Fibroblast of skin of right quadriceps (primary cell): ENCODE results near the gene FOSL1.

Experiments used
- DNase-seq: peaks from one replicate; pipeline ENCODE4 v3.0.0-alpha.2; 2013

Gene FOSL1

GRCh38 chr11:65919141-65919572, 19.0 kb upstream of the FOSL1 start, which contains the start of gene DRAP1:
DRAP1 (plus strand) TSS chr11:65919426; CDS start chr11:65919502, 76 bp downstream.
- DNase-seq, result peak; percentile 99

DNA sequence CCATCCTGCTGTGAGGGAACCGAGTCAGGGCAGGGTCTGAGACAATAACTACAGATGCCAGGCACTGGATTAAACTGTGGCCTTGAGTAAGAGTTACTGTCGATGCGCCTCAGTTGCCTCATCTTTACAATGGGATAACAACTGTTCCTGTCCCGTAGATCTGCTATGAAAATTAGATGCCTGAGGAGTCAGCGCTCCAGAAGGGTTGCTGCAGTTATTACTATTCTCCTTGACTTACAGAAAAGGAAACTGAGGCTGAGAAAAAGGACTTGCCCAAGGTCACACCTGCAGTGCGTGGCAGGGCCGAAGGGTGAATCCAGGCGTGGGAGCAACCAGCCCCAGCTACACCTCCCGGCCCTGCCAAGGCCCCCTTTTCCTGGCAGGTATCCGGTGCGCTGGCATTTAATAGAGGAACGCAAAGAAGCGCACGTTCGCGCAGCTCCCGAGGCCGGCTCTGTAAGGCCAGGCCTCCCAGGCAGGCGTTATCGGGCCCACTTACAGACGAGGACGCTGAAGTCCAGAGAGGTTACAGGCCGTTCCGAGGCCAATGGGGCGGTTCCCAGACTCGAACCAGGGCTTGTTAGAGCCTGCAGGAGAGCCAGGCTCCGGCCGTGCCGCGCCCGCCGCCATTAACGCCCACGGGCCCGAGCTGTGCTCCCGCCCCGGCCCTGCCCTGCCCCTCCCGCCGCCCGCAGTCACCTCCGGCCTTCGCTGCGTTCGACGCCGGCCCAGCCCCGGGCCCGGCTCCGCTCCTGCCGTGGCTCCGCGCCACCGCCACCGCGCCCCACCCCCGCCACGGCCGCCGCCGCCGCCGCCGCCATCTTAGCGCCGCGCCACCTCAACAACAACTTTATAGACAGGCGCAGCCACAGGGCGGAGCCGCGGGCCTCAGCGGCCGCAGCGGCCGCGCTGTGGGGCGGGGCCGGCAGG, 18.3 kb upstream of the FOSL1 start, which contains the start of gene C11orf68:
TSS of gene C11orf68 (minus strand) at position 852 of the 930 bp plus-strand sequence. CDS start at position 821, 31 bp downstream.
- DNase-seq, result no peak

DNA sequence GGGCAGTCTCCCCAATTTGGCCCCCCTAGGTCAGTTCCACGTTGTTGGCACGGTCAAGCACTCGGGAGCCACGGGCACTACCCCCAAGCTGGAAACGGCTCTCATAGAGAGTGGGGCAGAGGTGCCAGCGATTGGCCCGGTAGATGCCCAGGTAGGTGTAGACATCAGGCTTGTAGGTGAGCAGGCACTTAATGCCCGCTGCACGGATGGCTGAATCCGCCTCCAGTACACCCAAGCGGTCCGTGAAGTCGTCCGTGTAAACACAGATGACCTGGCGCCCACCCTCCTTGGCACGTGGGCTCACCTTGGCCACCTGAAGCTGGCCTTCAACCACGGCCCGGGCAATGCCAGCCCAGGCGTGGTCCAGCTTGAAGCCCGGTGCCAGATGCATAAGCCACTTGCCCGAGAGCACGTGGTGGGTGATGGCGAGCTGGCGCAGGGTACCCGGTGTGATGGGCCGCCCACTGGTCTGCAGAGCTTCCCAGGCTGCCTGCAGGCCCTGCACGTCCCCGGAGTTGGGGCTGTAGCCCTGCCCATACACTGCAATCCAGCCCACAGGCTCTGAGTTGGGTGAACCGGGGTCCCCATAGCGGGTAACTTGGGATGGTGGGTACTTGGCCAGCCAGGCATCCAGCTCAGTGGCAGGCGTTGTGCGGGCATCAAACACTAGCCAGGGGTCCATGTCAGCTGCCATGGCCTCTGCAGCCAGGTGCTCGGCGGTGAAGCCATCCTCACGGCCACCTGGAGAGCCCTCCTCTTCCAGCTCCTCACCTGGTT, 17.4 kb upstream of the FOSL1 start:
- DNase-seq, result no peak

GRCh38 chr11:65917077-65917433, 16.9 kb upstream of the FOSL1 start:
- no peak for DNase-seq

GRCh38 chr11:65916391-65916790, 16.2 kb upstream of the FOSL1 start:
- DNase-seq, result no peak

GRCh38 chr11:65915821-65916251, 15.6 kb upstream of the FOSL1 start:
- peak; percentile 98 for DNase-seq

- no peak for DNase-seq
Observed at GRCh38 chr11:65915101-65915820, 15.1 kb upstream of the FOSL1 start.

GRCh38 chr11:65912845-65913244, 12.7 kb upstream of the FOSL1 start:
- peak; percentile 67 for DNase-seq

DNA sequence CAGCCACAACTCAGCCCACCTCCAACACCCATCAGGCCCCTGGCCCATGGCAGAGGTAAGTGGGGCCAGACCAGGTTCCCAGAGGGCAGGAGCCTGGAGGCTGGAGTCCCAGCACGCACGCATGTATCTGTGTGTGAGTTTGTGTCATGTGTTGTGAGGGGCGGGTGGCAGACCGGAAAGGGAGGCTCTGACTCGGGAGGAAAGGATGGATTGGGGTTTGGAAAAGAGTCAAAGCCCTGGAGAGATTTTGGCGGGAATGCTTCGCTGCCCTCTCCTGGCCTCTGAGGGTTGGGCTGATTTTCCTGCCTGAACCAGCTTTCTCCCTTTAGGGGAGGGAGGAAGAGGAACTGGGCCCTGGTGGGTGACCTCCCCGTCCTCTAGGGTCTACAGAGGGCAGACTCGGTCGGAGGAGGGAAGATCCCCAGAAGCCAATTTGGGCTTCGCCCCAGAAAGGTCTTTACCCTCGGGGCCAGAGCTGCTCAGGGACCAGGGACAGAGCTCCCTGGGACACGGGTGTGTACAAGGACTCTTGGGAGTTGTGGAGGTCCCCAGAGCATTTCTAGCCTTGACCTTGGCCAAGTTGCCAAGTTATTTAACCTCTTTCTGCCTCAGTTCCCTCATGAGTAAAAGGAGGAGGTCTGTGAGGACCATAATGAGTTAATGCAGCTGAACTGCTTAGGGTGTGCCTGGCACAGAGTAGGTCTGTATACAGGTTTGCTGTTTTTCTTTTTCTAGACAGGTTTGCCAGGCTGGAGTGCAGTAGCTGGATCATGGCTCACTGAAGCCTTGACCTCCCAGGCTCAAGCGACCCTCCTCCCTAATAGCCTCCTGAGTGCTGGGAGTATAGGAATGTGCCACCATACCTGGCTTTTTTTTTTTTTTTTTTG, 11.7 kb upstream of the FOSL1 start:
- peak; percentile 92 for DNase-seq

GRCh38 chr11:65907878-65908277, 7.7 kb upstream of the FOSL1 start:
- DNase-seq, result no peak

GRCh38 chr11:65906602-65907001, 6.4 kb upstream of the FOSL1 start:
- DNase-seq, result no peak

DNA sequence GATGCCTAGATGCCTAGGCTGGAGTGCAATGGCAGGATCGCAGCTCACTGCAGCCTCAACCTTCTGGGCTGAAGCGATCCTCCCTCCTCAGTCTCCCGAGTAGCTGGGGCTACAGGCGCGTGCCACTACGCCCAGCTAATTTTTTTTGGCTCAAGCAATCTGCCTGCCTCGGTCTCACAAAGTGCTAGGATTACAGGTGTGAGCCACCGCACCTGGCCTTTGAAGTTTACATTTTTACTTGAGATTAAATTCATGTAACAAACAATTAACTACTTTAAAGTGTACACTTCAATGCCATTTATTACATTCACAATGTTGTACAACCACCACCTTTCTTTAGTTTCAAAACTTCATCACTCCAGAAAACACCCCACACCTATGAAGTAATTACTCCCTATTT, 3.5 kb upstream of the FOSL1 start:
- no peak for DNase-seq

- DNase-seq, result peak; percentile 92
Observed at GRCh38 chr11:65903068-65903481, 2.9 kb upstream of the FOSL1 start.

GRCh38 chr11:65900899-65901180, 652 bp upstream of the FOSL1 start:
- DNase-seq, result no peak

GRCh38 chr11:65899356-65900124, 648 bp downstream of the FOSL1 start:
- DNase-seq, result peak; percentile 79

DNA sequence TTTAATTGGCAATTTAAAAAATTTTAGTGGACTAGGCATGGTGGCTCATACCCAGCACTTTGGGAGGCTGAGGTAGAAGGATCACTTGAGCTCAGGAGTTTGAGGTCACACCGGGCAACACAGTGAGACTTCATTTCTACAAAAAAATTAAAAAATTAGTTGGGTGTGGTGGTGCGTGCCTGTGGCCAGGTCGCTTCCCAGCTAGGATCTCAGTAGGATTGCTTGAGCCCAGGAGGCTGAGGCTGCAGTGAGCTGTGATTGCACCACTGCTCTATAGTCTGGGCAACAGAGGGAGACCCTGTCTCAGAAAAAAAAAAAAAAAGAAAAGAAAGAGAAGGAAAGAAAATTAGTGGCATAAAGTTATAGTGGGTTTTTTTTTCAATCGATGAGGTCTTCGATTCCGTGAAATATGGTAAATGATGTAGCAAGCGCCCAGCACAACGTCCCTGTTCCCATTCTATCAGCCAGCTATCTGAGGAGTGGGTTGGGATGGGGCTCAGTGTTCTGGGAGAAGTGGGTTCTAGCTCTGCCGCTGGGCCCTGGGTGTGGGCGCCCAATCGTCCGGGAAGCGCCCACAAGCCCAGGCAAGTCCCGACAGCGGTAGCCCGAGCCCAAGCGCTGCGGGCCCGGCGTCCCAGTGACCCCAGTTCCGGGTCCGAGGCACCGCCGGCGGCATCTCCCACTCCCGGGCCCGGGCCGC, 1.4 kb downstream of the FOSL1 start:
- DNase-seq, result no peak

DNA sequence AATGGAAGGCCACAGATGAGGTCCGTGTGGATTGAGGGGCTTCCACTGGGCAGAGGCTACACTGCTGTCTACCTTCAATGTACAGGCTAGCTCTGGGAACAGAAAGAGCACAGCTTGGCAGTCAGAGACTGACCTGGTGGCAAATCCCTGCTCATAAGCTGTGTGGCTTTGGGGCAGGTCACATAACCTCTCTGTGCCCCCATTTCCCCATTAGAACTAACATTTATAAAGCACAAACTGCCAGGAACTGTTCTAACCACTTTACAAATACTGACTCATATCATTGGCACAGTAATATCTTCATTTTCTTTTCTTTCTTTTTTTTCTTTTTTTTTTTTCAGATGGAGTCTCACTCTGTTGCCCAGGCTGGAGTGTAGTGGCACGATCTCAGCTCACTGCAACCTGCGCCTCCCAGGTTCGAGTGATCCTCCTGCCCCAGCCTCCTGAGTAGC, 3.1 kb downstream of the FOSL1 start:
- no peak for DNase-seq

GRCh38 chr11:65896034-65896999, 3.9 kb downstream of the FOSL1 start:
- DNase-seq, result no peak

DNA sequence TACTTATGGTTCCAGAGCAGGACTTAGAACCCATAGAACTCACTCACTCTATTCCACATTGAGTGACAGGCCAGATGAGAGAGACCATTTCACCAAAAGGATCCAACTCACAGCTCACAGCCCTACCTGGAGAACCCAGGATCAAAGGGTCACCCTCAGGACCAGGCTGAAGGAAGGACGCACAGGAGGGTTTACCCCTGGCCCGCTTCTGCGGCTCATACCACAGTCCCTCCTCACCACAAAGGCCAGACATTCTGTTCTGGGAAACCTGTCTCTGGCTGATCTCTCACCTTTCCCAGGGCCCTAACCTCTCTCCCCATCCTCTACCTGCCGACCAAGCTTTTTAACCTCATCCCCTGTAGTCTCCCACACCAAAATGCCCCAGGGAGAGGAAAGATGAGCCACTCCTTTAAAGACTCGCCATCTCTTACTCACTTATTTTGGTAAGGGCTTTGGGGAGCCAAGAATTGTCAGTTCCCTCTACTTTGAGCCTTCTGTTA, 4.7 kb downstream of the FOSL1 start:
- no peak for DNase-seq
